ENCODE data around the gene SORCS2.

The SORCS2 gene

DNA sequence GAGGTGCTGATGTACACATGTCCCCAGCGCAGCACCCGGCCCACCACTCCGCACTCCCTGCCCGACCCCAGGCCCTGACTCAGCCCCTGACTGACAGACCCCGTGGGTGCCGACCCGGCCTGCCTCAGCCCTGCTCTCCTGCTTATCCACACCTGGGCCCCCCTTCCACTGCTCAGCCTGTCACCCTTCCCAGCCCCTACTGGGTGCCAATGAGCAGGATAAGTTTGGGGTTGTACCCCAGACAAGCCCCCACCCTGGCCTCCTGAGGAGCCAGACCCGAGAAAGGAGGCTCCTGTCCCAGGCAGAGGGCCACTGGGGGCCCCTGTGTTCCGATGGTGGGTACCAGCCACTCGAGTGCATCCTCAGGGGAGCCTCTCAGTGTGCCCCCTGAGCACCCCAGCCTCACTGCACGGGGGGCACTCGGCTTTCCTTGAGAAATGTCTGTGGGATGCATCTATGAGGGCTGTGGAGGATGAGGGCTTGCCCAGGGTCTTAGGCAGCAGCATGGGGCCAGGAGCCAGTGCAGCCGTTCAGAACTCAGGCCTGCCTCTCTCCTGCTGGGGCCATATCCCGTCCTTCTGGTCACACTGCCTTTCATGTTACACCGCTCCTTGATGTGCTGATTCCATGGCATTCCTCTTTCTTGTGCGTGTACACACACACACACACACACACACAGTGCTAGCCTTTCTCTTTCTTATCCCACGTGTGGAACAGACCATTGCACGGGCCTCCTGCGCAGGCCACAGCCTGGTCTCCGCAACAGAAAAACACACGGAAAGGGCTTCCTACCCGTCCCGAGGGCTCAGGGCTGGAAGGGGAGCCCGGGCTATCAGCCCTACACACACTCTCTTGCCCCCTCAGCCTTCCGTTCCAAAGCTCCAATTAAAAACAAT lies 462.5 kb downstream of the SORCS2 start:
- no peak overlapping the region for H3K4me3 ChIP-seq (ENCODE audit: low read depth, low read length)
- H3K27me3 ChIP-seq (replicated peaks): no peaks in the 10 kb centered on the region
- H3K27ac ChIP-seq: no peak overlapping the region
- DNase-seq: no peak
- in situ Hi-C loops (cut with HindIII; ENCODE audit: low pct_ligation_motif_present, low sequenced_read_pairs): no loop called here
- TF ChIP-seq, protein P1, sequence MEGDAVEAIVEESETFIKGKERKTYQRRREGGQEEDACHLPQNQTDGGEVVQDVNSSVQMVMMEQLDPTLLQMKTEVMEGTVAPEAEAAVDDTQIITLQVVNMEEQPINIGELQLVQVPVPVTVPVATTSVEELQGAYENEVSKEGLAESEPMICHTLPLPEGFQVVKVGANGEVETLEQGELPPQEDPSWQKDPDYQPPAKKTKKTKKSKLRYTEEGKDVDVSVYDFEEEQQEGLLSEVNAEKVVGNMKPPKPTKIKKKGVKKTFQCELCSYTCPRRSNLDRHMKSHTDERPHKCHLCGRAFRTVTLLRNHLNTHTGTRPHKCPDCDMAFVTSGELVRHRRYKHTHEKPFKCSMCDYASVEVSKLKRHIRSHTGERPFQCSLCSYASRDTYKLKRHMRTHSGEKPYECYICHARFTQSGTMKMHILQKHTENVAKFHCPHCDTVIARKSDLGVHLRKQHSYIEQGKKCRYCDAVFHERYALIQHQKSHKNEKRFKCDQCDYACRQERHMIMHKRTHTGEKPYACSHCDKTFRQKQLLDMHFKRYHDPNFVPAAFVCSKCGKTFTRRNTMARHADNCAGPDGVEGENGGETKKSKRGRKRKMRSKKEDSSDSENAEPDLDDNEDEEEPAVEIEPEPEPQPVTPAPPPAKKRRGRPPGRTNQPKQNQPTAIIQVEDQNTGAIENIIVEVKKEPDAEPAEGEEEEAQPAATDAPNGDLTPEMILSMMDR (IDR thresholded peaks at IDR 0.05; ENCODE audit: low read depth, low read length, missing control alignments): no peak
- H3K36me3 ChIP-seq (replicated peaks): no peaks in the 10 kb centered on the region

DNA sequence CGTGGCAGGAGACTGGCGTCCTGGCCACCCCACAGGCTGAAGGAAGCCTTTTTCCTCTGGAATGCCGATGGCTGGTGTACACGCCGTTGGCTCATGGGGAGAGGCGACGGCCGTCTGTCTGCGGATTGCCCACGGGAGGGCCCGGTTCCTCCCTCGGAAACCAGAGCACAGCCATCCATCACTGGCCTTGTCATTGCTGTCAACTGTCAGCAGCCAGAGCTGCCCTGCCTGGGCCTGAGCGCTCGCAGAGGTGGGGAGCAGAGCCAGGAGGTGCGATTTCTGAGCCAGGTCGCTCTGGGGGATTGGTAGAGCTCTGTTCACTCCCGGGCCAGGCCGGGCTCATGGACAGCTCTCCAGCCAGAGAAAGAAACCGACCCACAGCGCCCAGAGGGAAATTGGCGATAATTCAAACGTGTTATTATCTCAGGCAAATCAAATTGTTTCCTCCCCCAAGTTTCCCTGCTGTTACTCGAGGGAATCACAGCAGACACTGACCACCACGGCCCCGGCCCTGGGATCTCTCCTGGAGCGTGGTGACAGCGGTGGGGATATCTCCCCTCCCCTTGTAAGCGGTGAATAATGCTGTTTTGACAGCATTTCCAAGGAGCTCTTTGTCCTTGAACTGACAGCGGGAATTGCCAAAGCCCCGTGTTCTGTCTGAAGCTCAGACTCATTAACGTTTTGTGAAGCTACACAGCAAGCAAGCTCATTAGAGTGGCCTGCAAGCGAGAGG lies 463.3 kb downstream of the SORCS2 start:
- TF ChIP-seq, protein P1 (IDR thresholded peaks at IDR 0.05; ENCODE audit: low read depth, low read length, missing control alignments): no peak
- H3K27me3 ChIP-seq (replicated peaks): no peaks in the 10 kb centered on the region
- no peak for DNase-seq
- in situ Hi-C loops (cut with HindIII; ENCODE audit: low pct_ligation_motif_present, low sequenced_read_pairs): no loop called here
- no peaks in the 10 kb centered on the region for H3K36me3 ChIP-seq (replicated peaks)
- H3K27ac ChIP-seq: no peak overlapping the region
- H3K4me3 ChIP-seq (ENCODE audit: low read depth, low read length): no peak overlapping the region

DNA sequence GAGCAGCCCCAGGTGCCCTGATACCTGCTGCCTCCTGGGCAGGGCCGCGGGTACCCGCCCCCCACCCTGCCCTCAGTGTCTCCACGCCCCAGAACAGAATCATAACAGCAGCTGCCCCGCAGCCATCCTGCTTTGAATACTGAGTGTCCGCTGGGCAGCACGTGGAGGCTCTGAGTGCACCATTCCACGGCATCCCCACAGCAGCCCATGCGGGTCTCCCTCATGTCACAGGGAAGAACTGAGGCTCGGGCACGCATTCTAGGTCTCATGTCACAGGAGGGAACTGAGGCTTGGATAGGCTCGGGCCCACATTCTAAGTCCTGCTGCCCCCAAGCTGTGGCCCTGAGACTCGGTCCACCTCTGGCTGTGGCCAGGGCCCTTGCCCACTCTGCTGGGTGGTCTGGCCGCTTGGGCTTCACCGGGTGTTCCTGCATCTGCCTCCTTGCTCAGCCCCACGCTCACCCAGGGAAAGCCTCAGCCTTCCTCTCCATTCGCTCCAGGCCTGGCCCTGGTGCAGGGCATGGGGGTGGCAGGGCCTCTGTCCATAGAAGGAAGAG lies 464.0 kb downstream of the SORCS2 start:
- in situ Hi-C loops (cut with HindIII; ENCODE audit: low pct_ligation_motif_present, low sequenced_read_pairs): no loop called here
- TF ChIP-seq, protein P1 (IDR thresholded peaks at IDR 0.05; ENCODE audit: low read depth, low read length, missing control alignments): no peak
- H3K36me3 ChIP-seq (replicated peaks): no peaks in the 10 kb centered on the region
- no peak overlapping the region for H3K27ac ChIP-seq
- no peak for DNase-seq
- H3K4me3 ChIP-seq (ENCODE audit: low read depth, low read length): no peak overlapping the region
- no peaks in the 10 kb centered on the region for H3K27me3 ChIP-seq (replicated peaks)

DNA sequence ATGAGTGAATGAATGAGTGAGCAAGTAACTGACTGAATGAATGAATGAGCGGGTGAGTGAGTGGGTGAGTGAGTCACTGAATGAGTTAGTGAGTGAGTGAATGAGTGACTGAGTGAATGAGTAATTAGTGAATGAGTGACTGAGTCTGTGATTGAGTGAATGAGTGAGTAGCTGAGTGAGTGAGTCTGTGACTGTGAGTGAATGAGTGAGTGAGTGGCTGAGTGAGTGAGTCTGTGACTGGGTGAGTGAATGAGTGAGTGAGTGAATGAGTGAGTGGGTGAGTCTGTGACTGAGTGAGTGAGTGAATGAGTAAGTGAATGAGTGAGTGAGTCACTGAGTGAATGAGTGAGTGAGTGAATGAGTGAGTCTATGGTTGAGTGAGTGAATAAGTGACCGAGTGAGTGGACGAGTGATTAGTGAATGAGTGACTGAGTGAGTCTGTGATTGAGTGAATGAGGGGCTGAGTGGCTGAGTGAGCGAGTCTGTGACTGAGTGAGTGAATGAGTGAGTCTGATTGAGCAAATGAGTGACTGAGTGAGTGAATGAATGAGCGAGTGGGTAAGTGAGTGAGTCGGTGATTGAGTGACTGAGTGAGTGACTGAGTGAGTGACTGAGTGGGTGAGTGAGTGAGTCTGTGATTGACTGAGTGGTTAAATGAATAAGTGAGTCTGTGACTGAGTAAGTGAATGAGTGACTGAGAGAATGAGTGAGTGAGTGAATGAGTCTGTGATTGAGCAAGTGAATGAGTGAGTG lies 465.4 kb downstream of the SORCS2 start:
- DNase-seq: no peak
- TF ChIP-seq, protein P1 (IDR thresholded peaks at IDR 0.05; ENCODE audit: low read depth, low read length, missing control alignments): no peak
- Histone ChIP-seq H3K36me3 (replicated peaks) (no peaks in the 10 kb centered on the region), H3K27me3 (replicated peaks) (no peaks in the 10 kb centered on the region), H3K4me3 (ENCODE audit: low read depth, low read length) (no peak overlapping the region), H3K27ac (no peak overlapping the region)
- in situ Hi-C loops (cut with HindIII; ENCODE audit: low pct_ligation_motif_present, low sequenced_read_pairs): no loop called here

DNA sequence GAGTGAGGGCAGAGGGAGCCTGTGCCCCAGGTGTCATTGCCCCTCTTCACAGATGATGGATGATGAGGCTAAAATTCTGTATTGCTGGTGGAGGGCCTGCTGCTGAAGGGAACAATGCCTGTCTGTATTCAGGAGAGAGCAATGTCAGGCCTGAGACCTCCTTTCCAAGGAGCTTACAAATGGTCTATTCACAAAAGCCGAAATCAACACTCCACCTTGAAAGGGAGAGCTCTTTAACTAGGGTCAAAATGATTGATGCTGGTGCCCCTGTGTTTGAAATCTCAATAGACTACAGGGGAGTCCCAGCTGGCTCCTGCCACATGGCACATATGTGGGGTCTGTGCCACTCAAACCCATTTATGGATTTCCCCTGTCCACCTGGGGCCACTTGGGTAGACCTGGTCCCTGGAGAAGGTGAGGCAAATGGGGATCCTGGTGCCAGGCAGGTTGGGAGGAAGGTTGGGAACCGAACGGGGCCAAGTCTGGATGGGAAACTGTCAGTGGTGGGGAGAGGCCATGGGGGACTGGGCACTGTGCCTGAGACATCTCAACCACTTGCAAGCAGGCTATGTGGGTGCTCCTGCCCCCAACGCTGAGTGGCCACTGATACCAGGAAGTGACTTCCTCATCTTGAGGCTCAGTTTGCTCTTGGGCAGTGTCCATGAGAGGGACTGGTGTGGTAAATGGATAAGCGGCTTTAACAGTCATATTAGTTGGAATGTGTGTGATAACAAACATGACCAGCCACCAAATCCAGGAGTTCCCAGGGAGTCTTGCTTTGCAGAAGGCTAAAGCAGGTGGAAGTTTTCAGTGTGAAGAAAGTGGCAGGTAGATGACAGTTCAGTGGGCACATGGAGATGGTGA lies 466.2 kb downstream of the SORCS2 start:
- in situ Hi-C loops (cut with HindIII; ENCODE audit: low pct_ligation_motif_present, low sequenced_read_pairs): no loop called here
- Histone ChIP-seq H3K27ac (no peak overlapping the region), H3K27me3 (replicated peaks) (no peaks in the 10 kb centered on the region), H3K36me3 (replicated peaks) (no peaks in the 10 kb centered on the region), H3K4me3 (ENCODE audit: low read depth, low read length) (no peak overlapping the region)
- peak; percentile 31 for DNase-seq
- TF ChIP-seq, protein P1 (IDR thresholded peaks at IDR 0.05; ENCODE audit: low read depth, low read length, missing control alignments): no peak

Data from brain microvascular endothelial cell (primary cell).